ENCODE data around the gene LALBA. TPM values are rescaled to one million over a fixed set of nuclear protein-coding genes. Genes with fewer than 3 reads are reported as not detected.

The LALBA gene
- polyA plus RNA-seq, 6 donors from 2014 or later, result not detected

Other genes starting within 250 kb of the LALBA start
- gene ZNF641, start 219.1 kb downstream of the LALBA start, polyA plus RNA-seq (ENCODE audit: low read depth in 6 of 6), result 10 to 100 TPM in 5 of 6 donors, 1 to 10 TPM in 1; 7.8 to 19.1 (median 12.5) TPM
- gene ANP32D, start 97.5 kb downstream of the LALBA start, polyA plus RNA-seq (ENCODE audit: low read depth in 6 of 6), result not detected
- not detected for gene C12orf54, start 87.5 kb downstream of the LALBA start, polyA plus RNA-seq (ENCODE audit: low read depth in 6 of 6)
- not detected for gene OR8S1, start 44.4 kb downstream of the LALBA start, polyA plus RNA-seq (ENCODE audit: low read depth in 6 of 6)
- 10 to 100 TPM; 32.5 to 65.2 (median 41.3) TPM for gene KANSL2, start 112.2 kb upstream of the LALBA start, polyA plus RNA-seq (ENCODE audit: low read depth in 6 of 6)
- gene CCNT1, start 146.7 kb upstream of the LALBA start, polyA plus RNA-seq (ENCODE audit: low read depth in 6 of 6), result 10 to 100 TPM; 13.8 to 34.5 (median 26.4) TPM
- not detected for gene ADCY6, start 219.0 kb upstream of the LALBA start, polyA plus RNA-seq (ENCODE audit: low read depth in 6 of 6)
- gene CACNB3, start 248.4 kb upstream of the LALBA start, polyA plus RNA-seq (ENCODE audit: low read depth in 6 of 6), result 1 to 10 TPM in 1 of 6 donors, under 1 TPM in 2, not detected in 3; 0.17 to 1.0 (median 0.23) TPM